Activated CD4-positive, alpha-beta T cell treated with anti-CD3 and anti-CD28 coated beads for 36 hours (primary cell): ENCODE measurements around the gene SLC3A2. TPM values are rescaled to one million over a fixed set of nuclear protein-coding genes. Genes with fewer than 3 reads are reported as not detected.
A peak's percentile ranks its signal among the peaks of the same experiment; 100 is the strongest.

ENCODE experiments used
- ATAC-seq: fragments of 200-7000 bp; cut with Tn5 transposase; one replicate; pipeline ENCODE4 v1.10.0; 2021; ENCODE audit warnings: mild to moderate bottlenecking, moderate library complexity
- CTCF ChIA-PET: fragments of 350-600 bp; sonication (Branson Sonifier 250); formaldehyde crosslinking; loops from one replicate; lab custom pipeline; 2021; ENCODE audit warnings: antibody characterized with exemption; lab: Charles Lee
- POLR2A ChIA-PET: fragments of 350-600 bp; sonication (Branson Sonifier 250); formaldehyde crosslinking; loops from one replicate; lab custom pipeline; 2021; ENCODE audit warnings: antibody characterized with exemption, inconsistent platforms; lab: Charles Lee
- DNase-seq: peaks from one replicate; pipeline ENCODE4 v3.0.0-alpha.2; 2020
- H3K27ac Mint-ChIP-seq: one replicate; pipeline ENCODE4 v1.8.0; 2021; ENCODE audit warnings: mixed read lengths
- H3K27me3 Mint-ChIP-seq: one replicate; pipeline ENCODE4 v1.8.0; 2021; ENCODE audit warnings: mixed read lengths
- H3K36me3 Mint-ChIP-seq: one replicate; pipeline ENCODE4 v1.8.0; 2021; ENCODE audit warnings: low read depth, mixed read lengths
- H3K4me1 Mint-ChIP-seq: one replicate; pipeline ENCODE4 v1.8.0; 2021; ENCODE audit warnings: mixed read lengths
- H3K4me3 Mint-ChIP-seq: one replicate; pipeline ENCODE4 v1.8.0; 2021; ENCODE audit warnings: mild to moderate bottlenecking, moderate library complexity, mixed read lengths
- H3K9me3 Mint-ChIP-seq: one replicate; pipeline ENCODE4 v1.8.0; 2021; ENCODE audit warnings: low read depth, mixed read lengths
- intact Hi-C, 2 experiments: fragments of 100-400 bp; cut with DNase I in 1 of 2; cut with micrococcal nuclease in 1 of 2; formaldehyde crosslinking; loops; one replicate each; pipeline versions ENCODE4 v1.14.2 to v1.15.1; 2022 to 2024; cut with DNase I, micrococcal nuclease
- total RNA-seq, 2 experiments: library from RNA; stranded (reverse); gene quantifications; one replicate each; pipeline ENCODE4 v1.2.3, GENCODE V29; 2021

Gene SLC3A2
- total RNA-seq, 2 experiments from 2014 or later = 401 to 402 TPM

GRCh38 chr11:62919898-62920640 is 39.4 kb downstream of the SLC3A2 start:
- Mint-ChIP-seq H3K27ac (no peak overlapping the region), H3K36me3 (no peaks in the 10 kb centered on the region), H3K4me3 (no peak overlapping the region), H3K4me1 (peaks cover 20% of the 10 kb centered on the region), H3K27me3 (peaks cover 33% of the 10 kb centered on the region), H3K9me3 (no peaks in the 10 kb centered on the region)
- POLR2A ChIA-PET = no interaction called here
- CTCF ChIA-PET = interaction anchor here (0.7 to 3.8 kb wide), 4 partner anchors 14 to 103 kb away, joined by 3 to 32 read pairs (median 8); no protein-coding TSS in a partner anchor
- DNase-seq (no peak), ATAC-seq (no peak)
- intact Hi-C loops = loop anchor here in 1 of 2 experiments (5.0 kb wide), 1 partner anchor 102 kb away; no protein-coding TSS in a partner anchor

GRCh38 chr11:62921201-62921572 is 40.5 kb downstream of the SLC3A2 start, which contains the start of gene CHRM1:
CHRM1 (minus strand) TSS chr11:62921363; CDS start chr11:62911100, 10,263 bp downstream.
- Mint-ChIP-seq H3K9me3 (no peaks in the 10 kb centered on the region), H3K36me3 (no peaks in the 10 kb centered on the region), H3K4me3 (no peak within 1 kb of the TSS), H3K27me3 (peaks cover 43% of the 10 kb centered on the region), H3K4me1 (peaks cover 29% of the 10 kb centered on the region), H3K27ac (no peak within 1 kb of the TSS)
- ATAC-seq (no peak), DNase-seq (no peak)
- intact Hi-C loops = loop anchor here in 1 of 2 experiments (5.0 kb wide), 1 partner anchor 101 kb away; no protein-coding TSS in a partner anchor
- ChIA-PET CTCF (interaction anchor here (0.6 kb wide), 1 partner anchor 15 kb away, joined by 5 read pairs; no protein-coding TSS in a partner anchor), POLR2A (no interaction called here)

GRCh38 chr11:62921573-62922188 is 41.0 kb downstream of the SLC3A2 start:
- no peaks in the 10 kb centered on the region for H3K36me3 Mint-ChIP-seq
- ChIA-PET POLR2A (interaction anchor here (0.5 kb wide), 1 partner anchor 8 kb away, joined by 3 read pairs; no protein-coding TSS in a partner anchor), CTCF (interaction anchor here (1.8 kb wide), 1 partner anchor 15 kb away, joined by 15 read pairs; no protein-coding TSS in a partner anchor)
- H3K4me1 Mint-ChIP-seq = peaks cover 32% of the 10 kb centered on the region
- intact Hi-C loops = loop anchor here (2.0 to 5.0 kb wide), 2 partner anchors 15 to 101 kb away; no protein-coding TSS in a partner anchor
- ATAC-seq (no peak), DNase-seq (peak; percentile 15)
- no peak overlapping the region for H3K27ac Mint-ChIP-seq
- H3K27me3 Mint-ChIP-seq = peaks cover 47% of the 10 kb centered on the region
- H3K4me3 Mint-ChIP-seq = no peak overlapping the region
- H3K9me3 Mint-ChIP-seq = no peaks in the 10 kb centered on the region

GRCh38 chr11:62922189-62922589 is 41.5 kb downstream of the SLC3A2 start:
- ATAC-seq = no peak
- ChIA-PET POLR2A (interaction anchor here (0.5 kb wide), 1 partner anchor 9 kb away, joined by 3 read pairs; no protein-coding TSS in a partner anchor), CTCF (interaction anchor here (1.1 to 2.0 kb wide), 3 partner anchors 12 to 103 kb away, joined by 3 to 15 read pairs (median 5); no protein-coding TSS in a partner anchor)
- H3K4me1 Mint-ChIP-seq = peaks cover 32% of the 10 kb centered on the region
- H3K4me3 Mint-ChIP-seq = no peak overlapping the region
- peaks cover 50% of the 10 kb centered on the region for H3K27me3 Mint-ChIP-seq
- H3K9me3 Mint-ChIP-seq = no peaks in the 10 kb centered on the region
- DNase-seq = no peak
- no peaks in the 10 kb centered on the region for H3K36me3 Mint-ChIP-seq
- peak overlapping the region; percentile 7 for H3K27ac Mint-ChIP-seq
- intact Hi-C loops = loop anchor here (2.0 to 5.0 kb wide), 2 partner anchors 15 to 100 kb away; no protein-coding TSS in a partner anchor

- peaks cover 57% of the 10 kb centered on the region for H3K27me3 Mint-ChIP-seq
- ATAC-seq (peak; percentile 68), DNase-seq (peak; percentile 83)
- H3K27ac Mint-ChIP-seq = peak overlapping the region; percentile 7
- H3K36me3 Mint-ChIP-seq = no peaks in the 10 kb centered on the region
- ChIA-PET CTCF (interaction anchor here (0.6 to 2.3 kb wide), 6 partner anchors 12 to 784 kb away, joined by 3 to 15 read pairs (median 4); no protein-coding TSS in a partner anchor), POLR2A (no interaction called here)
- intact Hi-C loops = loop anchor here (1.0 to 5.0 kb wide), 3 partner anchors 16 to 99 kb away; no protein-coding TSS in a partner anchor
- no peaks in the 10 kb centered on the region for H3K9me3 Mint-ChIP-seq
- H3K4me1 Mint-ChIP-seq = peaks cover 32% of the 10 kb centered on the region
- H3K4me3 Mint-ChIP-seq = peak overlapping the region; percentile 59
Observed at GRCh38 chr11:62922653-62923431, 42.1 kb downstream of the SLC3A2 start.

- intact Hi-C loops = loop anchor here (1.0 to 5.0 kb wide), 3 partner anchors 17 to 98 kb away; no protein-coding TSS in a partner anchor
- ATAC-seq = peak; percentile 6
- peak; percentile 55 for DNase-seq
- Mint-ChIP-seq H3K27ac (peak overlapping the region; percentile 69), H3K9me3 (no peaks in the 10 kb centered on the region), H3K36me3 (no peaks in the 10 kb centered on the region), H3K4me1 (peaks cover 32% of the 10 kb centered on the region), H3K4me3 (peak overlapping the region; percentile 59), H3K27me3 (peaks cover 66% of the 10 kb centered on the region)
- CTCF ChIA-PET = interaction anchor here (0.7 to 2.3 kb wide), 10 partner anchors 13 to 1722 kb away, joined by 3 to 15 read pairs (median 4); no protein-coding TSS in a partner anchor
- POLR2A ChIA-PET = interaction anchor here (0.6 to 1.5 kb wide), 2 partner anchors 82 to 120 kb away, joined by 3 to 5 read pairs; no protein-coding TSS in a partner anchor
Observed at GRCh38 chr11:62923601-62924411, 43.1 kb downstream of the SLC3A2 start.

GRCh38 chr11:62925308-62925707 is 44.6 kb downstream of the SLC3A2 start:
- no peak overlapping the region for H3K4me3 Mint-ChIP-seq
- no peak for DNase-seq
- no peak overlapping the region for H3K27ac Mint-ChIP-seq
- H3K27me3 Mint-ChIP-seq = peaks cover 75% of the 10 kb centered on the region
- peaks cover 32% of the 10 kb centered on the region for H3K4me1 Mint-ChIP-seq
- ChIA-PET POLR2A (interaction anchor here (0.6 to 1.5 kb wide), 2 partner anchors 31 to 84 kb away, joined by 3 to 5 read pairs; no protein-coding TSS in a partner anchor), CTCF (interaction anchor here (2.3 to 4.1 kb wide), 2 partner anchors 19 to 23 kb away, joined by 5 to 23 read pairs; no protein-coding TSS in a partner anchor)
- intact Hi-C loops = loop anchor here in 1 of 2 experiments (5.0 kb wide), 1 partner anchor 52 kb away; no protein-coding TSS in a partner anchor
- no peak for ATAC-seq
- no peaks in the 10 kb centered on the region for H3K9me3 Mint-ChIP-seq
- H3K36me3 Mint-ChIP-seq = no peaks in the 10 kb centered on the region

GRCh38 chr11:62925745-62926679 is 45.3 kb downstream of the SLC3A2 start:
- H3K36me3 Mint-ChIP-seq = no peaks in the 10 kb centered on the region
- peak; percentile 16 for DNase-seq
- ChIA-PET CTCF (interaction anchor here (0.8 to 4.1 kb wide), 3 partner anchors 19 to 280 kb away, joined by 3 to 23 read pairs (median 3); no protein-coding TSS in a partner anchor), POLR2A (interaction anchor here (0.6 kb wide), 1 partner anchor 31 kb away, joined by 3 read pairs; no protein-coding TSS in a partner anchor)
- intact Hi-C loops = loop anchor here in 1 of 2 experiments (5.0 kb wide), 1 partner anchor 51 kb away; no protein-coding TSS in a partner anchor
- H3K27me3 Mint-ChIP-seq = peaks cover 76% of the 10 kb centered on the region
- ATAC-seq = no peak
- H3K9me3 Mint-ChIP-seq = no peaks in the 10 kb centered on the region
- H3K4me1 Mint-ChIP-seq = peaks cover 32% of the 10 kb centered on the region
- H3K4me3 Mint-ChIP-seq = peak overlapping the region; percentile 23
- no peak overlapping the region for H3K27ac Mint-ChIP-seq
